ENCODE measurements around the gene NEDD8.

GRCh38 chr14:24281636-24282035 lies 49.5 kb upstream of the NEDD8 start:
- TF ChIP-seq CTCF (IDR thresholded peaks at IDR 0.05; ENCODE audit: low read depth, low read length) (no peak), POLR2A (IDR thresholded peaks at IDR 0.05; ENCODE audit: extremely low read depth, insufficient read length) (no peak), MAX (IDR thresholded peaks at IDR 0.05; ENCODE audit: low read depth, low read length) (no peak), MYC (IDR thresholded peaks at IDR 0.05; ENCODE audit: low read depth, low read length) (no peak)

Data from NB4 (cell line).